Suprapubic skin (tissue), 3 donors: ENCODE results near the gene GRB10.

Experiments
- POLR2A ChIP-seq, 2 donors: fragments of 450-650 bp; IDR thresholded peaks; one replicate each; pipeline ENCODE4 v1.6.1; 2017; ENCODE audit warnings: antibody characterized with exemption in 2 of 2, mild to moderate bottlenecking in 2 of 2, moderate library complexity in 2 of 2
- TF ChIP-seq, protein P1 (sequence below), 2 donors: fragments of 200-600 bp in 1 of 2; fragments of 450-650 bp in 1 of 2; sonication (generic) in 1 of 2; IDR thresholded peaks; one replicate each; pipeline ENCODE4 v1.5.1; 2016 to 2019; ENCODE audit warnings: antibody characterized with exemption in 2 of 2, mild to moderate bottlenecking in 1 of 2, moderate library complexity in 1 of 2

DNA sequence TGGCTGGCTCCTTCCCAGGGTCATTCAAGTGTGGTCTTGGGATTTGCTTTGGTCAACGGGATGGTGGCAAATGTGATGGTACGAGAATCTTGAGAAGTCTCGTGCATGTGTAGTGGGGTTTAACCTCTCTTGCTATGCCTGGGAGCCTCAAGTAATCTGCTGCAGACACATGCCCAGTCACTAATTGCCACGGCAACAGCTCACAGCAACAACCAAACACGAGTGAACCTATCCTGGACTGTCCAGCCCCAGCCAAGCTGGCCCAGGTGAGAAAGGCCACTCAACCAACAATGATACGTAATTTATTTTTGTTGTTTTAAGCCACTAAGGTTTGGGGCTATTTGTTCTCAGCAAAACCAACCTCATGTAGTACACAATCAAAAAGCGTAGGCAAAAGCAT is 179.4 kb downstream of the GRB10 start:
- TF ChIP-seq, protein P1, sequence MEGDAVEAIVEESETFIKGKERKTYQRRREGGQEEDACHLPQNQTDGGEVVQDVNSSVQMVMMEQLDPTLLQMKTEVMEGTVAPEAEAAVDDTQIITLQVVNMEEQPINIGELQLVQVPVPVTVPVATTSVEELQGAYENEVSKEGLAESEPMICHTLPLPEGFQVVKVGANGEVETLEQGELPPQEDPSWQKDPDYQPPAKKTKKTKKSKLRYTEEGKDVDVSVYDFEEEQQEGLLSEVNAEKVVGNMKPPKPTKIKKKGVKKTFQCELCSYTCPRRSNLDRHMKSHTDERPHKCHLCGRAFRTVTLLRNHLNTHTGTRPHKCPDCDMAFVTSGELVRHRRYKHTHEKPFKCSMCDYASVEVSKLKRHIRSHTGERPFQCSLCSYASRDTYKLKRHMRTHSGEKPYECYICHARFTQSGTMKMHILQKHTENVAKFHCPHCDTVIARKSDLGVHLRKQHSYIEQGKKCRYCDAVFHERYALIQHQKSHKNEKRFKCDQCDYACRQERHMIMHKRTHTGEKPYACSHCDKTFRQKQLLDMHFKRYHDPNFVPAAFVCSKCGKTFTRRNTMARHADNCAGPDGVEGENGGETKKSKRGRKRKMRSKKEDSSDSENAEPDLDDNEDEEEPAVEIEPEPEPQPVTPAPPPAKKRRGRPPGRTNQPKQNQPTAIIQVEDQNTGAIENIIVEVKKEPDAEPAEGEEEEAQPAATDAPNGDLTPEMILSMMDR (IDR thresholded peaks at IDR 0.05) = no peak
- TF ChIP-seq POLR2A (IDR thresholded peaks at IDR 0.05) = no peak
